ENCODE results near the gene PHETA2. TPM values are rescaled to one million over a fixed set of nuclear protein-coding genes. Genes with fewer than 3 reads are reported as not detected.

Gene PHETA2, protein sequence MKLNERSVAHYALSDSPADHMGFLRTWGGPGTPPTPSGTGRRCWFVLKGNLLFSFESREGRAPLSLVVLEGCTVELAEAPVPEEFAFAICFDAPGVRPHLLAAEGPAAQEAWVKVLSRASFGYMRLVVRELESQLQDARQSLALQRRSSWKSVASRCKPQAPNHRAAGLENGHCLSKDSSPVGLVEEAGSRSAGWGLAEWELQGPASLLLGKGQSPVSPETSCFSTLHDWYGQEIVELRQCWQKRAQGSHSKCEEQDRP
- total RNA-seq = 4.6 and 8.7 TPM in 2 replicates

DNA sequence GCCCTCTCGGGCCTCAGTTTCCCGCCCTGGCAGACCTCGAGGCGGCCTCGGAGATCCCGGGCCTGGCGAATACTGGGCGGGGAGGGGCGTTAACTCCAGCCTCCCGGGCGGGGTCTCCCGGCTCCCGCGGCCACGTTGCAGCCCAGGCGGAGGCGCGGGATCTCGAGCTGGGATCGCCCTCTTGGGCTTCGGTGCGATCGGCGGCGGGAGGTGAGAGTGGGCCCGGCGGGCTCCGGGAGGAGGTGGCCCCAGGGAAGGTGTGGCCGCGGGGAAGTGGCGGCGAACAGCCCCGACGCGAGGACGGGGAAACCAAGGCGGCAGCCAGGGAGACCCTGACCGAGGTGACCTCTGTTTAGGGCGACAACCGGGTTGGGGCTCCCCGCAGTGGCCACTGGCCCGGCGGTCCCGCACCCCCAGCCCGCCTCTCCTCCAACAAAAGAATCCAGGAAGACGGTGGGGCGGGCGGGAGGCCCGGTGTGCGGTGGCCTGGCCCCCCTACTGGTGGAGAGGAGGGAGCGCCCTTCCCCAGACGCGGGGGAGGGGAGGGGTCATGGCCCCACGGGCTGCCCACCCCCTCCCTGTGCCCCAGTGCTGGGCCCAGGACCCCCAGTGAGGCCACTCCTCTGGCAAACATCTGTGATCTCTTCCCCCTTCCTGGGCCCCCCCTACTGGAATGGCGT, at the start of gene PHETA2:
PHETA2 (plus strand) TSS at position 117 of the 680 bp plus-strand sequence. CDS start 3,046 bp downstream, outside the sequence.
- TF ChIP-seq, protein P1, sequence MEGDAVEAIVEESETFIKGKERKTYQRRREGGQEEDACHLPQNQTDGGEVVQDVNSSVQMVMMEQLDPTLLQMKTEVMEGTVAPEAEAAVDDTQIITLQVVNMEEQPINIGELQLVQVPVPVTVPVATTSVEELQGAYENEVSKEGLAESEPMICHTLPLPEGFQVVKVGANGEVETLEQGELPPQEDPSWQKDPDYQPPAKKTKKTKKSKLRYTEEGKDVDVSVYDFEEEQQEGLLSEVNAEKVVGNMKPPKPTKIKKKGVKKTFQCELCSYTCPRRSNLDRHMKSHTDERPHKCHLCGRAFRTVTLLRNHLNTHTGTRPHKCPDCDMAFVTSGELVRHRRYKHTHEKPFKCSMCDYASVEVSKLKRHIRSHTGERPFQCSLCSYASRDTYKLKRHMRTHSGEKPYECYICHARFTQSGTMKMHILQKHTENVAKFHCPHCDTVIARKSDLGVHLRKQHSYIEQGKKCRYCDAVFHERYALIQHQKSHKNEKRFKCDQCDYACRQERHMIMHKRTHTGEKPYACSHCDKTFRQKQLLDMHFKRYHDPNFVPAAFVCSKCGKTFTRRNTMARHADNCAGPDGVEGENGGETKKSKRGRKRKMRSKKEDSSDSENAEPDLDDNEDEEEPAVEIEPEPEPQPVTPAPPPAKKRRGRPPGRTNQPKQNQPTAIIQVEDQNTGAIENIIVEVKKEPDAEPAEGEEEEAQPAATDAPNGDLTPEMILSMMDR (IDR thresholded peaks at IDR 0.05; ENCODE audit: insufficient read depth, low read length, poor library complexity, severe bottlenecking) = peak; percentile 41
- peak within 1 kb of the TSS; percentile 54 for H3K4me3 ChIP-seq (ENCODE audit: low read depth, low read length)
- no peaks in the 10 kb centered on the region for H3K27me3 ChIP-seq (ENCODE audit: control insufficient read depth, insufficient read depth, low read length)
- no peaks in the 10 kb centered on the region for H3K36me3 ChIP-seq (ENCODE audit: control insufficient read depth, insufficient read depth, low read length)
- DNase-seq (ENCODE audit: low read depth) = no peak

DNA sequence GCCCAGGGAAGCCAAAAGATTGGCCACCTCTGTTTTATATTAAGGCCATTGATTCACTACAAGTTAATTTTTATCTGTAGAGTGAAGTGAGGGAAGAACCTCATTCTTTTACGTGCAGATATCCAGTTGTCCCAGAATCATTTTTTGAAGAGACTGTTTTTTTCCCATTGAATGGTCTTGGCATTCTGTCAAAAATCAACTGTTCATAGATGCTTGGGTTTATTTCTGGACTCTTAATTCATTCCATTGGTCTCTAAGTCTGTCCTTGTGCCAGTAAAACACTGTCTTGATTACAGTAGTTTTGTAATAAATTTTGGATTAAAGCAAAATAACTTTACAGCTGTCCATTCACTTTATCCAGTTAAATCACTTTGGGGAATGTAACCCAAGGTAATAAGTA, 48.6 kb upstream of the PHETA2 start:
- TF ChIP-seq, protein P1 (IDR thresholded peaks at IDR 0.05; ENCODE audit: insufficient read depth, low read length, poor library complexity, severe bottlenecking) = no peak
- Histone ChIP-seq H3K4me3 (ENCODE audit: low read depth, low read length) (no peak overlapping the region), H3K36me3 (ENCODE audit: control insufficient read depth, insufficient read depth, low read length) (no peaks in the 10 kb centered on the region), H3K27me3 (ENCODE audit: control insufficient read depth, insufficient read depth, low read length) (no peaks in the 10 kb centered on the region)
- DNase-seq (ENCODE audit: low read depth) = no peak

DNA sequence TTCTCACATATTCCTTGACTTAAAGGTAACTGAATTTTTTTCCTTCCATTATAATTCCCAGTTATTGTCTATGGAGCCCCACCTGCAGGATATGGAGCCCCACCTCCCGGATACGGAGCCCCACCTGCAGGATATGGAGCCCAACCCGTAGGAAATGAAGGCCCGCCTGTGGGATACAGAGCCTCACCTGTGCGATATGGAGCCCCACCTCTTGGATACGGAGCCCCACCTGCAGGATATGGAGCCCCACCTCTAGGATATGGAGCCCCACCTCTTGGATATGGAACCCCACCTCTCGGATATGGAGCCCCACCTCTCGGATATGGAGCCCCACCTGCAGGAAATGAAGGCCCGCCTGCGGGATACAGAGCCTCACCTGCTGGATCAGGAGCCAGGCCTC, 47.3 kb upstream of the PHETA2 start:
- Histone ChIP-seq H3K36me3 (ENCODE audit: control insufficient read depth, insufficient read depth, low read length) (no peaks in the 10 kb centered on the region), H3K4me3 (ENCODE audit: low read depth, low read length) (no peak overlapping the region), H3K27me3 (ENCODE audit: control insufficient read depth, insufficient read depth, low read length) (no peaks in the 10 kb centered on the region)
- TF ChIP-seq, protein P1 (IDR thresholded peaks at IDR 0.05; ENCODE audit: insufficient read depth, low read length, poor library complexity, severe bottlenecking) = no peak
- no peak for DNase-seq (ENCODE audit: low read depth)

DNA sequence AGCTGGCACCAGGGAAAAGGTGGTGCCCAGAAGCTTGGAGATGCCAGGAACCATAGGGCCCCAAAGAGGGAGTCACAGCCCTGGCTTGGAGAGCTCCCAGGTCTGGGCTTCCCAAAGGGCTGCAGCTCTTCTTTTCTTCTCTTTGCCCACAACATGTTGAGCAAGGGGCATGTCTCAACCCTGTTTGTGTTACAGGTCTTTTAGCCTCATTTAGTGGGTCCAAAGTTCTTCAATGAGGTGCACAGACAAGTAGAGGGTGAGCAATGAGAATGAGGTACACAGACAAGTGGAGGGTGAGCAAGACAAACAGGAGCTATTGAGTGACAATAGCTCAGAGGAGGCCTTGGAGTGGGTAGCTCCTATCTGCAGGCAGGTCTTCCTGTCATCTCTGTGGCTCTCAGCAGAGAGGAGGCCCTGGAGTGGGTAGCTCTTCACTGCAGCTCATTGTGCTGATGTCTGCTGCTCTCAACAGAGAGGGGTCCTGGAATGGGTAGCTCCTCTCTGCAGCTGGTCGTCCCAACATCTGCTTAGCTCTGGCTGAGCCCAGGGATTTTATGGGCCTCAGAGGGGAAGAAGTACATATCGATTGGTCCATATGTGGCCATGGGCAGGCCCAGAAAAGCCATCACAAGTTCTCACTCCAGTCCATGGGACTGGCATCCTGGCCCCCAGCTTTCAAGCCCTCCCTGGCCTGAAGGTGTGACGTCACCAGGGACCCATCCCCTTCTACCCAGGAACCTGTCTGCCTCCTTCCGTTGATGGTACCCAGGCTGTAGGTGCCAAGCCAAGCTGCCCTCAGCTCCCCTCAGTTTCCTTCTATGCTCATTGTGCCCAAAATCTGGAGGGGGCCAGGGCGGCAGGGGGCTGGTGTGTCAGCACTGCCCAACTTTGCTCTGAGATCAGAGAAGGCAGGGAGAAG, 40.5 kb upstream of the PHETA2 start:
- no peak for DNase-seq (ENCODE audit: low read depth)
- TF ChIP-seq, protein P1 (IDR thresholded peaks at IDR 0.05; ENCODE audit: insufficient read depth, low read length, poor library complexity, severe bottlenecking) = no peak
- H3K36me3 ChIP-seq (ENCODE audit: control insufficient read depth, insufficient read depth, low read length) = no peaks in the 10 kb centered on the region
- no peaks in the 10 kb centered on the region for H3K27me3 ChIP-seq (ENCODE audit: control insufficient read depth, insufficient read depth, low read length)
- no peak overlapping the region for H3K4me3 ChIP-seq (ENCODE audit: low read depth, low read length)

DNA sequence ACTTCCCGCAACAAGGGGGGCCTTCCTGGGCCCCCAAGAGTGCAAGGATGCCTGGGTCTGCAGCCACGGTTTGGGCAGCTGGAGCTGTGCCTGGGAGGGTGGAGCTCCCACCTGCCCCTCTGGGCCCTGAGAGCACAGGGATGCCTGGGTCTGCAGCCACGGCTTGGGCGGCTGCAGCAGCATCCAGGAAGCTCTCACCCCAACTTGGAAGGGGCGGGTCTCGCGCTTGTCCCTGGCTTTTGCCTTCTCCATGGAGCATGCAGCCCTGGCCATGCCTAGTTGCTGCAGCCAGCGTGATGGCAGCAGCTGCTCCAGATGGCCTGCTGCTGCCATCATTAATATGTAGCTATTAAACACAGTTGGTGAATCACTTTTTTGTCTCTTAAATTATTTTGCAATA, 38.8 kb upstream of the PHETA2 start:
- Histone ChIP-seq H3K36me3 (ENCODE audit: control insufficient read depth, insufficient read depth, low read length) (no peaks in the 10 kb centered on the region), H3K27me3 (ENCODE audit: control insufficient read depth, insufficient read depth, low read length) (no peaks in the 10 kb centered on the region), H3K4me3 (ENCODE audit: low read depth, low read length) (no peak overlapping the region)
- TF ChIP-seq, protein P1 (IDR thresholded peaks at IDR 0.05; ENCODE audit: insufficient read depth, low read length, poor library complexity, severe bottlenecking) = no peak
- no peak for DNase-seq (ENCODE audit: low read depth)
